NOMO-1 (cell line): Measurements from ENCODE around the gene SNX3.

Experiments
- DNase-seq, 2 experiments: peaks; one replicate each; lab custom pipeline; 2025; ENCODE audit not compliant: unreplicated experiment in 2 of 2; lab: John Stamatoyannopoulos, UW

SNX3 gene

GRCh38 chr6:108171918-108172516, 88.8 kb downstream of the SNX3 start:
- no peak for DNase-seq

DNA sequence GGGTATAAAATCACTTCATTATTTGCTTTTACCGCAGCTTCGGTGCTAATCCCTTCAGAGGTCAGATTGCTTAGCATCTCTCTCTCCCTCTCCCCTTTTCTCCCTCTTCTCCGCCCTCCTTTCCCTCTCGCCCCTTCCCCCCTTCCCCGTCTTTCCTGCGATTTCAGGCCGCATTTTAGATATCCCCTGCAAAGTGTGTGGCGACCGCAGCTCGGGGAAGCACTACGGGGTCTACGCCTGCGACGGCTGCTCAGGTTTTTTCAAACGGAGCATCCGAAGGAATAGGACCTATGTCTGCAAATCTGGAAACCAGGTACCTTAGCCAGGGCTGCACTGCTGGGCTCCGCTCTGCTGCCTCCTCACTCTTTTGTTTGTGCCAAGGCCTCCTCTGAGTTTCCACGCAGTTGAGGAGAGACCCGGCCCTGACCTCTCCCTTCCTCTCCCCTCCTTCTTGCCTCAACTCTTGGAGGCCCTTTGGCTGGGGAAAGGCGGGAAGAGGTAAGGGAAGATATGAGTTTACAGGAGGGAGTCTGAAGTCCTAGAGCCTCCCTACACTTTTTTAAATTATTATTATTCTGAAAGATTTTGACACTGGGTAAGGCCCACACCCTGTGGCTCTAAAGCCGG, 89.4 kb downstream of the SNX3 start:
- no peak for DNase-seq

DNA sequence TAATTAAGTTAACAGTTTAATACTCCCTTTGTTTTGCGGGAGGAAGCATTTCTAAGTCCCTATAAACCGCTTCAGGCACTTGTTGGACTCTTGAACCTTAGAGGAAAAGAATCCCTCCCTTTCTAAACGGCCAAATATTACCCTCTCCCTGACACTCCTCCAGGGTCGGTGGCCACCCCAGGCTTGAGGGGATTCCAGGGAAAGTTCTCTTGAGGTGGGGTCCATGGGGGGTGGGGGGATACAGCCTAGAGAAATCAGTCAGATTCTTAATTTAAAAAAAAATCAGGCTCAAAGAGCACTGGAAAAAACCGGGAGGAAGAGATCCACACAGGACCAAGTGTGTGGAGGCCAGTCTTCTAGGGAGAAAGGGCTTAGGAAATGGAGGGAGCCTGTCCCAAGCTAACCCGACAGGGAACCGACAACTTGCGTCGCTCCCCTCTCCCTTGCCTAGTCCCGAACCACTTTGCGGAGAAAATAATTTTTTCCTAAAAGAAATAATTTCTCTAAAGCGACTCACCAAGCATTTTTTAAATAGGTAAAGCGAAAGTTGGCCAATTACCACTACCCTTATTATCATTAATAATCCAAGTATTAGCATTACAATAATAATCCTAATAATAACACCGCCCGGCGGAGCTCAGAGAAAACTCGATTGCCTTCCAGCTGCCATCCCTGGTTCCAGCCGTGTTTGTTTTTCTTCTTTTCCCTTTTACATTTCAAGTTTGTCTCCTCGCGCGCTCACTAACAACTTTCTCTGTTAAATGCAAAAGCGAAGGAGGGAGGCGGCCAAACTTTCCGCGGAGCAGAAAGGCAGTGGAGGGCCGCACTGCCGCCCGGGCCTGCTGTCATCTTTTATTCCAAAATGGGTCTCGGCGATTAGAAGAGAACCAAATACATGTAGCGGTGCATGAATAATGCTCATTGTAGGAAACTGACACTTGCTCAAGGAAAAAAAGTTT, 90.2 kb downstream of the SNX3 start:
- DNase-seq: no peak

GRCh38 chr6:108169464-108170331, 91.1 kb downstream of the SNX3 start:
- DNase-seq: no peak

DNA sequence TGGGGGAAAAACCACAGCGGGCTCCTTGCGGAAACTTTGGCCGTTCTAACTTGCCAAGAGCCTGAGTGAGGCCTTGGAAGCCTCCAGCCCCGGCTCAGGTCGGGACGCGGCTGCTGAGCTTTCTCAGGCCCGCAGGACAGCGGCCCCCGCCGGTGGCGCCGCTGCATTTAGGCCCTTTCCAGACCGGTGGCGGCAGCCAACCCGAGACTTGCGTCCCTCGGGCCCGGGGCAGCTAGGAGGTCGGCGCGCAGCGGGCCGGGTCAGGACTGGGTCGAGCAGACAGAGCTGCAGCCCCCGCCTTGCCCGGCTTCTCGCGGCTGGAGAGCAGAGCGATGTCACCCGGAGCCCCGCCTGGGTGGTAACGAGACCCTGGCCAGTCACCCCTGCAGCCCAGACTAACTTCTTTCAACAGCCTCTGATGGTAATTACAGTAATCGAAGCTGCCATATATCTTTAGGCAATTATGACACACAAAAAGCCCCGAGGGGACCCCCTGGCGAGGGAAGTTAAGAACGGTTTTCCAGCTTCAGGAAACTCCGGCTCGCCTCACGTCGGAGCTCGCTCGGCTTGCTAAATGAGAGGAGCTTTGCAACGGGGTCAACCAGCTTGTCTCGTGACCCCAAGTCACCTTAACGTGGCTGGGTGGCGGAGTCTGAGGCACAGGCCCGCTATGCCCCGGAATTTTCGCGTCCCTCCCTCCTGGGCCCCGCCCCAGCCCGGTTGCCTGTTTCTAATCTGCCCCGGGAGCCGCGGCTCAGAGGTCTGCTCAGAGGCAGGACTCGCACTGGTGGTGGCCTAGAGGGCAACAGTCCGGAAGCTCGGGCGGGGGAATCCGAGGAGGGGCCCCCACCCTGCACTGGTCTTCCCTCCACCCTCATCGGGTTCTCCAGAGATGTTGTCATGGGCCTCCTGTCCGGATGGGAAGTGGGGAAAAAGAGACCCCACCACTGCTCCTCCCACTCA, 92.1 kb downstream of the SNX3 start:
- no peak for DNase-seq

GRCh38 chr6:108168090-108168463, 92.8 kb downstream of the SNX3 start:
- DNase-seq: no peak

DNA sequence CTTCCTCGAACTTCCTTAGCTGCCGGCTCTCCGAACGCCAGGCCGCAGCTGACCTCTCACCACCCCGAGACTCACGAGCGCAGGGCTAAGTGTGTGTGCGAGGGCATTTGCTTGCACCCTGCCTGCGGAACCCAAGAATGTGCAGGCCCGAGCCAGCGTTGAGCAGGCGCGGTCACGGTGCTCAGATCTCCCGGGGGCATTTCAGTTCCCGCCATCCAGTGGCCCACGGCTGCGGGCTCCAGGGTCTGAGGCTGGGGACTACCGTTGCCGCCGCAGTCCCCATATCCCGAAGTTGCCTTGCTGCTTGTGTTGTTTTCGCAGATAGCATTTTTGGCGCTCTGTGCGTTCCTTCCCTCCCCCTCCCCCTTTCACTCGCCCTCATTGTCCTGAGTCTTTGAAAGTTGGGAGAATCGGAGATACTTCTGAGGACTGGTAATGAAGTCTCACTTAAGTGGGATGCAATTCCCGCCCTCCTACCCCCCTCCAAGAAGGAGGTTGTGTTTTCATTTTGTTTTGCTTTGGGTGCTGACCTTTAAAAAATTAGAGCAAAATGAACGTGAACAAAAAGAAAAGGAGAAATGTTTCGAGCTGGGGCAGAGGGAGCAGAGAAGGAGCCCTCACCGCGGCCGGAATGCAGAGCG, 93.3 kb downstream of the SNX3 start:
- DNase-seq: no peak

DNA sequence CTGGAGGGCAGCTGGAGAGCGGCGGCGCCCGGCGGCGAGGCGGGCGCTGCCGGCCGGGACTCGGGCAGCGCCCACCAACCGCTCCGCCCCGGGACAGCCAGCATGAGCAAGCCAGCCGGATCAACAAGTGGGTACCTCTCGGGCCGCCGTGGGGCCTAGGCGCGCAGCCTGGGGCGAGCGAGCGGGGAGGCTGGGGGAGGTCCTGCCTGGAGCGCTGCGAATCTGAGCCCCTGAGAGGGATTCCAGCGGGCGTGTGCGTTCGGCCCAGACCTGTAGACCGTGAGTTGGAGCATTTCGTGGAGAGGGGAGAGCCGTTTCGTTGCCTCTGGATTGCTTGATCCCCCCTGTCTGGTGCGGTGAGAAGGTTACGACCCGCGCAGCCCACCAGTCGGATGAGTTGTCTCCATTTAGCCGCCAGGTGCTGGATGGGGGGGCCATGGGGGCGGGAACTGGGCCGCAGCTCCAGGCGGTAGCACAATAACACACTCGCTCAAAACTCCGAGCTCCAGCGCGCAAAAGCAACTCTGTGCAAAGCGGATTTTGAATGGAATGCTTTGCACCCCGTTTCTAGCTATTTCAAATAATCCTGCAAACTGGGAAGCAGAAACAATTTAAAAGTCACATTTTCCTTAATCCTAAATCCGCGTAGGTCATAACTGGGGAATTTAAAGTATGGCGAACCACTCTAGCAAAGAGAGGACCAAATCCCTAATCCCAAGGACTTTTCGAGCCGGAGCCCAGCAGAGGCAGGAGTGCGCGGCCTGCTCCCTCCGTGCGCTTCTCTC, 94.0 kb downstream of the SNX3 start:
- no peak for DNase-seq

- no peak for DNase-seq
These were observed 94.9 kb downstream of the SNX3 start, which contains the start of gene NR2E1 for GRCh38 chr6:108165714-108166663. TSS of gene NR2E1 (plus strand) at chr6:108166022. CDS start at chr6:108166766, 744 bp downstream.

DNA sequence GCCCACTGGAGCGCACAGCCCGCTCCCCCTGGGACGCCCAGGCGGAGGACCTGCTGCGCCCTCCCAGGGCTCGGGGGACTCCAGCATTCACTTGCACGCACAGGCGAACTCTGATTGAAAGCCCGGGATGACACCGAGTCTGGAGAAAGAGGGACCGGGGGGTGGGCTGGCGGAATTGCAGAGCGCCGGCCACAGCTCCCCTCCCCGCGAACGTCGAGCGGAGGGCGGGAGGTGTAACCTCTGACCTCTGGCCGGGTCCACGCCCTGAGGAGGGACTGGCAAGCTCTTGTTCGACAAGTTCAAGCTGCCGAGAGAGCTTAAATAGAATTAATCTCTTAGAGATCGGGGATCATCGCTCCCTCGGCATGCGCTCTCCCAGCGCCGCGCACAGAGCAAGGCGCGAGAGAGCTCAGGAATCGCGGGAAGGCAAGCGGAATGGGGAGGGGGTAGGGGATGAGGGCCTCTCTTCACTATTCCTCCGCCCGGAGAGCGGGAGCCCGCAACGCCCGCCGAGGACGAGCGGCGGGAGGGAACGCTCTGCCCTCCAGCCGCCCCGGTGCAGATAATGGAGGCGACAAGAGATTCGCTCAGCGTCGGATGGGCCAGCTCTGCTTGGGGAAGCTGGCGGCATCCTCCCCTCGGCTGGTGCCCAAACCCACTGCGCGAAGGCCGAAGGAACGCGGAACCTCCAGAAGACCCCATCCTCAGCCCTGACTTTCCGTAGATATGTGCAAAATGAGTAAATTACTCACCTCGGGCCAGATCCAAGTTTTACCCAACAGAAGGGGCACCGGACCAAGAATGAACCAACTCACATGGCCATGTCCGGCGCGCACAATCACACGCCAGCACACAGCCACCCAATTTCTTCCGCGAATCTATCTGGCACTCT, 95.8 kb downstream of the SNX3 start:
- DNase-seq: no peak

DNA sequence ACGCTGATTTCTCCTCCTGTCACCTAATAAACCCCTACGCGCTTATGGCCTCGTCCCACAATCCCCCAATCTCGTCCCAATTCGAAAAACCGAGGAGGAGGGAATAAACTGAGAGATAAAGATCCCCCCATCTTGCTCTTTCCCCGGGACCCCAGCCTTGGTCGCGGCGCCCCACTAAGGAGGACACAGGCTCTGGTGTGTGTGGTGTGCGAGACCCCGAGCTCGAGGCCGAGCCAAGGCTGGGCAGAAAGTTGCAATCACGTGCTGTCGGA, 96.4 kb downstream of the SNX3 start:
- DNase-seq: no peak

DNA sequence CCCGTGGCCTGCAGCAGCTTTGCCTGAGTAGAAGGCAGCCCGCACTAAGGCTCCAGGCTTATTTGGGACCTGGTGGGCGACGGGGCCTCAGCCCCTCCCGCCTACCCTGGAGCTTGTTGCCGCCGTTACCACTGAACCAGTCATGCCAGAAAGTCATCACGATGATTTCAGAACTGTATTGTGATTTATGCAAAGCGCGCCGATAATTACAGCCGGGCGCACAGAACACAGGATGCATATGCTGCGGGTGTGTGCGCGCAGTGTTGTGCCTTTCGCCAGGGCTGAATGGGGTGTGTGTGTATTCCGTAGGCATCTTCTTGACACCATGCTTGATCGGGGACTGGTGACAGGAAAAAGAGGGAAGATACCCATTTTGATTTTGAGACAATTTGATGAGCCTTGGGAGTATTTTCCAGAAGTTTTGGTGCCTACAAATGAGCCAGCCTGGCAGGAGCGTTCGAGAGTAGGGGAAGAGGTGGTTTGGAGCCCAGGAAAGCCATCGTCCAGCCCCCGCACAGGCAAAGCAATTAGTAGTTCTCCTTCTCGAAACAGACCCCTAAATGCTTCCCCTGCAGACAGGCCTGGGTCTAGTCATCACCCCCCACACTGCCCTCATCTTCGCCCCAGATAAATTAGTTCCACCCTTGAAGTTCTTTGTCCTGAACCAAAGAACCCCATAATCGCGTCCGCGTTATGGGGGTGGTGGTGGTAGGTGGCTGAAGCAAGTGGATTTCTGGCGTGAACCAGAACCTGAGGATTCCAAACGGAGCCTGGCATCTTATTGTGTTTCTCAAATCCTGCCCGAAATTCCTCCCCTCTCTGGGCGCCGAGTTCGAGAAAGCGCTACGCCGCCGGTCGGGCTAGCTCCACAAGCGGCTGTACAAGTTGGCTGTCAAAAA, 96.9 kb downstream of the SNX3 start:
- no peak for DNase-seq

- DNase-seq: no peak
These were observed 97.6 kb downstream of the SNX3 start for GRCh38 chr6:108163267-108163643.

- DNase-seq: no peak
These were observed 99.0 kb downstream of the SNX3 start for GRCh38 chr6:108161724-108162282.
